Measurements from ENCODE around the gene HAO2.

- TF ChIP-seq CTCF (IDR thresholded peaks at IDR 0.05 in 8 of 11, conservative IDR thresholded peaks at IDR 0.05 in 3 of 11) = no peak
- no peak for TF ChIP-seq POLR2A (IDR thresholded peaks at IDR 0.05)
Observed at GRCh38 chr1:119331190-119331515, 37.4 kb upstream of the HAO2 start.
